B cell (primary cell): Measurements from ENCODE around the gene MRPS34. TPM values are rescaled to one million over a fixed set of nuclear protein-coding genes. Genes with fewer than 3 reads are reported as not detected.

Experiments
- ATAC-seq: fragments of 200-7000 bp; cut with Tn5 transposase; one replicate; pipeline ENCODE4 v1.10.0; 2021; ENCODE audit warnings: low read depth, mild to moderate bottlenecking, moderate number of reproducible peaks, moderate library complexity
- CTCF ChIA-PET: fragments of 350-600 bp; sonication (Branson Sonifier 250); formaldehyde crosslinking; loops from one replicate; lab custom pipeline; 2021; ENCODE audit warnings: antibody characterized with exemption, inconsistent platforms; lab: Charles Lee
- POLR2A ChIA-PET: fragments of 350-600 bp; sonication (Branson Sonifier 250); formaldehyde crosslinking; loops from one replicate; lab custom pipeline; 2021; ENCODE audit warnings: antibody characterized with exemption; lab: Charles Lee
- DNase-seq: peaks from one replicate; pipeline ENCODE4 v3.0.0; 2013
- H2AFZ ChIP-seq: 2 replicates; pipeline ENCODE4 v1.6.1; 2012; ENCODE audit warnings: mild to moderate bottlenecking, low read depth, low read length; ENCODE audit not compliant: insufficient read depth, poor library complexity, severe bottlenecking
- H3K27ac ChIP-seq, 2 donors: 1 replicate in 1 of 2; 2 replicates in 1 of 2; pipeline ENCODE4 v1.5.1; 2012 to 2013; ENCODE audit warnings: low read length in 2 of 2, mild to moderate bottlenecking in 2 of 2, moderate library complexity in 1 of 2
- H3K27me3 ChIP-seq, 4 experiments: fragments of 200-600 bp in 1 of 4; sonication (generic) in 1 of 4; replicated peaks in 1 of 4; 1 replicate in 2 of 4; 2 replicates in 2 of 4; pipeline versions ENCODE4 v1.6.1 to v1.7.0; 2013 to 2016; ENCODE audit warnings: low read length in 3 of 4, mild to moderate bottlenecking in 2 of 4, mixed read lengths in 1 of 4, moderate library complexity in 1 of 4; ENCODE audit not compliant: insufficient read depth in 4 of 4, control insufficient read depth in 3 of 4; ENCODE audit errors: control extremely low read depth in 1 of 4
- H3K36me3 ChIP-seq, 2 experiments: replicated peaks in 1 of 2; 1 replicate in 1 of 2; 2 replicates in 1 of 2; pipeline versions ENCODE4 v1.6.1 to v1.7.1; 2013; ENCODE audit warnings: low read length in 1 of 2; ENCODE audit not compliant: insufficient read depth in 2 of 2, control insufficient read depth in 1 of 2; ENCODE audit errors: control extremely low read depth in 1 of 2, extremely low read depth in 1 of 2
- H3K4me1 ChIP-seq, 2 donors: fragments of 200-600 bp in 1 of 2; sonication (generic) in 1 of 2; 1 replicate in 1 of 2; 2 replicates in 1 of 2; pipeline versions ENCODE4 v1.5.1 to v1.6.1; 2013 to 2017; ENCODE audit warnings: low read length in 2 of 2; ENCODE audit not compliant: control insufficient read depth in 2 of 2, insufficient read depth in 2 of 2
- H3K4me2 ChIP-seq: replicated peaks from 2 replicates; pipeline ENCODE3; 2012; ENCODE audit warnings: mild to moderate bottlenecking, low read depth, low read length; ENCODE audit not compliant: poor library complexity, severe bottlenecking
- H3K4me3 ChIP-seq, 5 experiments: fragments of 200-600 bp in 1 of 5; sonication (generic) in 1 of 5; 1 replicate in 3 of 5; 2 replicates in 2 of 5; pipeline versions ENCODE4 v1.5.1 to v1.7.0; 2011 to 2016; ENCODE audit warnings: low read length in 4 of 5, mild to moderate bottlenecking in 4 of 5, low read depth in 2 of 5, control low read depth in 1 of 5, moderate library complexity in 1 of 5; ENCODE audit not compliant: insufficient read depth in 1 of 5; ENCODE audit errors: control extremely low read depth in 1 of 5, extremely low read depth in 1 of 5
- H3K79me2 ChIP-seq: fragments of 200-600 bp; sonication (generic); one replicate; pipeline ENCODE4 v1.6.0; 2016; ENCODE audit warnings: low read length; ENCODE audit not compliant: control insufficient read depth, insufficient read depth
- H3K9ac ChIP-seq: fragments of 200-600 bp; sonication (generic); 2 replicates; pipeline ENCODE4 v1.6.1; 2017; ENCODE audit warnings: mild to moderate bottlenecking, low read length, moderate library complexity
- H3K9me3 ChIP-seq, 3 donors: one replicate each; pipeline versions ENCODE4 v1.6.1 to v1.7.1; 2013; ENCODE audit warnings: low read length in 2 of 3; ENCODE audit not compliant: control insufficient read depth in 2 of 3, insufficient read depth in 1 of 3; ENCODE audit errors: control extremely low read depth in 1 of 3
- H4K20me1 ChIP-seq: 2 replicates; pipeline ENCODE4 v1.6.0; 2012; ENCODE audit warnings: mild to moderate bottlenecking, low read length; ENCODE audit not compliant: insufficient read depth, control insufficient read depth, poor library complexity, severe bottlenecking
- H3K27ac Mint-ChIP-seq: one replicate; pipeline ENCODE4 v1.8.0; 2021; ENCODE audit warnings: mixed read lengths
- H3K27me3 Mint-ChIP-seq: one replicate; pipeline ENCODE4 v1.8.0; 2021; ENCODE audit warnings: mixed read lengths
- H3K4me1 Mint-ChIP-seq: one replicate; pipeline ENCODE4 v1.8.0; 2021; ENCODE audit warnings: mixed read lengths
- H3K4me3 Mint-ChIP-seq: one replicate; pipeline ENCODE4 v1.8.0; 2021; ENCODE audit warnings: mixed read lengths
- H3K9me3 Mint-ChIP-seq: one replicate; pipeline ENCODE4 v1.8.0; 2022; ENCODE audit warnings: mixed read lengths; ENCODE audit not compliant: insufficient read depth
- EZH2 ChIP-seq: IDR thresholded peaks from 2 replicates; pipeline ENCODE4 v1.6.1; 2012; ENCODE audit warnings: borderline replicate concordance, low read depth, mild to moderate bottlenecking, moderate library complexity, low read length; ENCODE audit not compliant: insufficient read depth, poor library complexity, severe bottlenecking
- WGBS: methylation state at CpG from one replicate; pipeline ENCODE4 v1.1.5; 2013; ENCODE audit warnings: missing lambda C conversion rate; ENCODE audit not compliant: insufficient coverage; 5-methylcytosine and 5-hydroxymethylcytosine counted together
- intact Hi-C: fragments of 100-400 bp; cut with micrococcal nuclease; formaldehyde crosslinking; loops from one replicate; pipeline ENCODE4 v1.10.0; 2022
- polyA plus RNA-seq: library from polyadenylated mRNA; depleted of rRNA; stranded (reverse); fragments of >200 nt; gene quantifications from 2 replicates; pipeline ENCODE4 v1.2.3, GENCODE V29; 2012
- total RNA-seq, 2 donors: library from RNA; stranded (reverse); fragments of 120-200 nt in 1 of 2; gene quantifications; 1 replicate in 1 of 2; 2 replicates in 1 of 2; pipeline versions ENCODE4 v1.2.3 to v1.2.4, GENCODE V29; 2013 to 2022
- TF ChIP-seq, protein P1 (sequence below): fragments of 200-600 bp; IDR thresholded peaks from one replicate; pipeline ENCODE4 v1.8.0; 2022; ENCODE audit warnings: antibody characterized with exemption, mild to moderate bottlenecking

Gene MRPS34
- total and polyA plus RNA-seq, 2 donors (not counting 1 experiment from before 2014, with no cell fraction given) = 44.6 to 55.2 TPM

GRCh38 chr16:1788095-1788707 lies 15.3 kb upstream of the MRPS34 start:
- WGBS = 95% methylated on average over 36 of the region's 38 CpGs
- H3K4me2 ChIP-seq = no peak overlapping the region
- peaks cover 57% of the 10 kb centered on the region for H4K20me1 ChIP-seq
- peaks cover 0 to 33% of the 10 kb centered on the region in 2 experiments for H3K36me3 ChIP-seq
- no peak overlapping the region for H3K9ac ChIP-seq
- no peak overlapping the region for H3K27ac Mint-ChIP-seq
- intact Hi-C loops = no loop called here
- no peak overlapping the region for H3K4me3 Mint-ChIP-seq
- H3K4me3 ChIP-seq = no peak overlapping the region
- H3K79me2 ChIP-seq = peaks cover 63% of the 10 kb centered on the region
- no peaks in the 10 kb centered on the region for H3K9me3 Mint-ChIP-seq
- H3K4me1 Mint-ChIP-seq = peaks cover 5% of the 10 kb centered on the region
- H3K9me3 ChIP-seq = no peaks in the 10 kb centered on the region
- ATAC-seq (no peak), DNase-seq (no peak)
- no peak overlapping the region for H3K27ac ChIP-seq
- no peak overlapping the region for H2AFZ ChIP-seq
- TF ChIP-seq EZH2 = no peak
- TF ChIP-seq, protein P1, sequence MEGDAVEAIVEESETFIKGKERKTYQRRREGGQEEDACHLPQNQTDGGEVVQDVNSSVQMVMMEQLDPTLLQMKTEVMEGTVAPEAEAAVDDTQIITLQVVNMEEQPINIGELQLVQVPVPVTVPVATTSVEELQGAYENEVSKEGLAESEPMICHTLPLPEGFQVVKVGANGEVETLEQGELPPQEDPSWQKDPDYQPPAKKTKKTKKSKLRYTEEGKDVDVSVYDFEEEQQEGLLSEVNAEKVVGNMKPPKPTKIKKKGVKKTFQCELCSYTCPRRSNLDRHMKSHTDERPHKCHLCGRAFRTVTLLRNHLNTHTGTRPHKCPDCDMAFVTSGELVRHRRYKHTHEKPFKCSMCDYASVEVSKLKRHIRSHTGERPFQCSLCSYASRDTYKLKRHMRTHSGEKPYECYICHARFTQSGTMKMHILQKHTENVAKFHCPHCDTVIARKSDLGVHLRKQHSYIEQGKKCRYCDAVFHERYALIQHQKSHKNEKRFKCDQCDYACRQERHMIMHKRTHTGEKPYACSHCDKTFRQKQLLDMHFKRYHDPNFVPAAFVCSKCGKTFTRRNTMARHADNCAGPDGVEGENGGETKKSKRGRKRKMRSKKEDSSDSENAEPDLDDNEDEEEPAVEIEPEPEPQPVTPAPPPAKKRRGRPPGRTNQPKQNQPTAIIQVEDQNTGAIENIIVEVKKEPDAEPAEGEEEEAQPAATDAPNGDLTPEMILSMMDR = no peak
- no peaks in the 10 kb centered on the region for H3K27me3 Mint-ChIP-seq
- peaks cover 0 to 11% of the 10 kb centered on the region in 2 donors for H3K4me1 ChIP-seq
- POLR2A ChIA-PET = no interaction called here
- H3K27me3 ChIP-seq = no peaks in the 10 kb centered on the region
- CTCF ChIA-PET = no interaction called here

GRCh38 chr16:1787322-1788094 lies 14.6 kb upstream of the MRPS34 start:
- H4K20me1 ChIP-seq = peaks cover 57% of the 10 kb centered on the region
- DNase-seq (no peak), ATAC-seq (no peak)
- Mint-ChIP-seq H3K9me3 (no peaks in the 10 kb centered on the region), H3K4me3 (no peak overlapping the region), H3K4me1 (peaks cover 10% of the 10 kb centered on the region), H3K27me3 (no peaks in the 10 kb centered on the region), H3K27ac (no peak overlapping the region)
- H3K27me3 ChIP-seq = no peaks in the 10 kb centered on the region
- H3K9me3 ChIP-seq = no peaks in the 10 kb centered on the region
- peaks cover 0 to 33% of the 10 kb centered on the region in 2 experiments for H3K36me3 ChIP-seq
- H3K27ac ChIP-seq = no peak overlapping the region
- no peak overlapping the region for H2AFZ ChIP-seq
- no peak overlapping the region for H3K4me3 ChIP-seq
- peaks cover 63% of the 10 kb centered on the region for H3K79me2 ChIP-seq
- H3K9ac ChIP-seq = no peak overlapping the region
- ChIA-PET POLR2A (interaction anchor here (0.5 kb wide), 1 partner anchor 15 kb away, joined by 3 read pairs; the partner anchor contains the start of genes EME2 and MRPS34), CTCF (no interaction called here)
- H3K4me2 ChIP-seq = no peak overlapping the region
- peaks cover 0 to 12% of the 10 kb centered on the region in 2 donors for H3K4me1 ChIP-seq
- TF ChIP-seq EZH2 = no peak
- TF ChIP-seq, protein P1 = no peak
- 95% methylated on average over 44 of the region's 44 CpGs for WGBS
- intact Hi-C loops = no loop called here
